Tibial artery (tissue), 4 donors: ENCODE results near the gene MAST3.

Source experiments
- DNase-seq, 2 donors: peaks; one replicate each; pipeline ENCODE4 v3.0.0-alpha.2; 2019
- H3K27ac ChIP-seq, 2 donors: fragments of 200-600 bp; sonication (generic) in 1 of 2; 1 replicate in 1 of 2; 2 replicates in 1 of 2; pipeline ENCODE4 v1.5.1; 2018 to 2019; ENCODE audit warnings: mild to moderate bottlenecking in 1 of 2
- H3K27me3 ChIP-seq, 2 donors: fragments of 200-600 bp; sonication (generic) in 1 of 2; one replicate each; pipeline versions ENCODE4 v1.5.1 to v1.6.0; 2016 to 2019
- H3K36me3 ChIP-seq, 3 donors: fragments of 200-600 bp; sonication (generic) in 2 of 3; one replicate each; pipeline ENCODE4 v1.5.1; 2016 to 2019; ENCODE audit warnings: mild to moderate bottlenecking in 2 of 3
- H3K4me1 ChIP-seq, 4 donors: fragments of 200-600 bp; sonication (generic) in 2 of 4; 1 replicate in 3 of 4; 2 replicates in 1 of 4; pipeline ENCODE4 v1.5.1; 2016 to 2019
- H3K4me3 ChIP-seq, 2 donors: fragments of 200-600 bp; sonication (generic) in 1 of 2; 1 replicate in 1 of 2; 2 replicates in 1 of 2; pipeline ENCODE4 v1.5.1; 2018 to 2019; ENCODE audit warnings: mild to moderate bottlenecking in 2 of 2
- H3K9me3 ChIP-seq, 3 donors: fragments of 200-600 bp; sonication (generic) in 1 of 3; one replicate each; pipeline ENCODE4 v1.5.1; 2016 to 2019
- CTCF ChIP-seq, 2 experiments: fragments of 200-600 bp in 1 of 2; fragments of 450-650 bp in 1 of 2; IDR thresholded peaks; one replicate each; pipeline ENCODE4 v1.5.1; 2017 to 2019; ENCODE audit warnings: antibody characterized with exemption in 2 of 2, mild to moderate bottlenecking in 1 of 2, moderate library complexity in 1 of 2
- intact Hi-C: fragments of 100-400 bp; cut with DNase I; formaldehyde crosslinking; loops from one replicate; pipeline ENCODE4 v1.15.0; 2023; ENCODE audit warnings: low total_unique reads

The MAST3 gene

GRCh38 chr19:18123819-18124218, 26.2 kb downstream of the MAST3 start:
- H3K36me3 ChIP-seq: peaks cover 30 to 72% (median 32%) of the 10 kb centered on the region in 3 donors
- no peak overlapping the region for H3K27ac ChIP-seq
- DNase-seq: no peak

GRCh38 chr19:18126097-18126496, 28.5 kb downstream of the MAST3 start:
- TF ChIP-seq CTCF (IDR thresholded peaks at IDR 0.05): no peak
- H3K4me1 ChIP-seq: no peaks in the 10 kb centered on the region
- no peak overlapping the region for H3K4me3 ChIP-seq
- no peaks in the 10 kb centered on the region for H3K9me3 ChIP-seq
- intact Hi-C loops: no loop called here
- peaks cover 40 to 95% (median 46%) of the 10 kb centered on the region in 3 donors for H3K36me3 ChIP-seq
- no peak for DNase-seq
- H3K27me3 ChIP-seq: no peaks in the 10 kb centered on the region
- H3K27ac ChIP-seq: no peak overlapping the region

More at GRCh38 chr19:18123819-18124218, 26.2 kb downstream of the MAST3 start:
- H3K27me3 ChIP-seq: no peaks in the 10 kb centered on the region
- no peak overlapping the region for H3K4me3 ChIP-seq
- no peak for TF ChIP-seq CTCF (IDR thresholded peaks at IDR 0.05)
- peaks cover 0 to 5% (median 2%) of the 10 kb centered on the region in 4 donors for H3K4me1 ChIP-seq
- no peaks in the 10 kb centered on the region for H3K9me3 ChIP-seq
- intact Hi-C loops: no loop called here

GRCh38 chr19:18128044-18128443, 30.5 kb downstream of the MAST3 start:
- Histone ChIP-seq H3K4me3 (no peak overlapping the region), H3K27me3 (no peaks in the 10 kb centered on the region), H3K36me3 (peaks cover 38 to 97% (median 51%) of the 10 kb centered on the region in 3 donors), H3K4me1 (no peaks in the 10 kb centered on the region), H3K27ac (no peak overlapping the region), H3K9me3 (no peaks in the 10 kb centered on the region)
- intact Hi-C loops: no loop called here
- DNase-seq: no peak
- no peak for TF ChIP-seq CTCF (IDR thresholded peaks at IDR 0.05)

- TF ChIP-seq CTCF (IDR thresholded peaks at IDR 0.05): no peak
- Histone ChIP-seq H3K4me3 (no peak overlapping the region), H3K9me3 (no peaks in the 10 kb centered on the region), H3K4me1 (no peaks in the 10 kb centered on the region), H3K27me3 (no peaks in the 10 kb centered on the region), H3K36me3 (peaks cover 32 to 97% (median 51%) of the 10 kb centered on the region in 3 donors), H3K27ac (no peak overlapping the region)
- DNase-seq: no peak
- intact Hi-C loops: no loop called here
Observed at GRCh38 chr19:18128805-18129204, 31.2 kb downstream of the MAST3 start.

GRCh38 chr19:18130523-18131242, 33.1 kb downstream of the MAST3 start:
- Histone ChIP-seq H3K27ac (no peak overlapping the region), H3K27me3 (no peaks in the 10 kb centered on the region), H3K4me1 (no peaks in the 10 kb centered on the region), H3K4me3 (no peak overlapping the region), H3K9me3 (no peaks in the 10 kb centered on the region), H3K36me3 (peaks cover 35 to 97% (median 65%) of the 10 kb centered on the region in 3 donors)
- intact Hi-C loops: no loop called here
- TF ChIP-seq CTCF (IDR thresholded peaks at IDR 0.05): no peak
- no peak for DNase-seq
